CD4-positive, alpha-beta T cell (primary cell): ENCODE results near the gene TENT5A. TPM values are rescaled to one million over a fixed set of nuclear protein-coding genes. Genes with fewer than 3 reads are reported as not detected.

ENCODE experiments used
- ATAC-seq: fragments of 200-7000 bp; cut with Tn5 transposase; one replicate; pipeline ENCODE4 v1.10.0; 2022; ENCODE audit warnings: mild to moderate bottlenecking; ENCODE audit not compliant: poor library complexity
- CTCF ChIA-PET: fragments of 350-600 bp; sonication (Branson Sonifier 250); formaldehyde crosslinking; loops from one replicate; lab custom pipeline; 2021; ENCODE audit warnings: antibody characterized with exemption, inconsistent platforms; lab: Charles Lee
- POLR2A ChIA-PET: fragments of 350-600 bp; sonication (Branson Sonifier 250); formaldehyde crosslinking; loops from one replicate; lab custom pipeline; 2021; ENCODE audit warnings: antibody characterized with exemption, inconsistent platforms; lab: Charles Lee
- DNase-seq, 14 experiments: peaks; one replicate each; pipeline ENCODE4 v3.0.0-alpha.2; 2013 to 2020; ENCODE audit warnings: mixed read lengths in 2 of 14
- H3K27ac ChIP-seq, 2 donors: one replicate each; pipeline versions ENCODE4 v1.5.1 to v1.7.0; 2013; ENCODE audit warnings: low read length in 2 of 2, low read depth in 1 of 2, mild to moderate bottlenecking in 1 of 2
- H3K27me3 ChIP-seq, 2 experiments: 1 replicate in 1 of 2; 2 replicates in 1 of 2; pipeline versions ENCODE4 v1.6.1 to v1.7.0; 2013; ENCODE audit warnings: low read length in 2 of 2, control low read depth in 1 of 2, mild to moderate bottlenecking in 1 of 2, moderate library complexity in 1 of 2; ENCODE audit not compliant: insufficient read depth in 2 of 2, control insufficient read depth in 1 of 2
- H3K36me3 ChIP-seq: one replicate; pipeline ENCODE4 v1.6.1; 2013; ENCODE audit warnings: low read length, control low read depth; ENCODE audit not compliant: insufficient read depth
- H3K4me1 ChIP-seq: one replicate; pipeline ENCODE4 v1.6.1; 2013; ENCODE audit warnings: low read length, control low read depth; ENCODE audit not compliant: insufficient read depth
- H3K4me3 ChIP-seq: one replicate; pipeline ENCODE4 v1.5.1; 2013; ENCODE audit warnings: mild to moderate bottlenecking, low read length, moderate library complexity
- H3K9me3 ChIP-seq, 2 experiments: 1 replicate in 1 of 2; 2 replicates in 1 of 2; pipeline versions ENCODE4 v1.6.1 to v1.7.0; 2013; ENCODE audit warnings: low read length in 2 of 2, mild to moderate bottlenecking in 2 of 2, control low read depth in 1 of 2, moderate library complexity in 1 of 2; ENCODE audit not compliant: control insufficient read depth in 1 of 2, insufficient read depth in 1 of 2
- H3K27ac Mint-ChIP-seq: one replicate; pipeline ENCODE4 v1.8.0; 2020; ENCODE audit warnings: mixed read lengths
- H3K27me3 Mint-ChIP-seq: one replicate; pipeline ENCODE4 v1.8.0; 2021; ENCODE audit warnings: mixed read lengths
- H3K36me3 Mint-ChIP-seq: one replicate; pipeline ENCODE4 v1.8.0; 2021; ENCODE audit warnings: low read depth, mixed read lengths
- H3K4me1 Mint-ChIP-seq: one replicate; pipeline ENCODE4 v1.8.0; 2021; ENCODE audit warnings: low read depth, mixed read lengths
- H3K4me3 Mint-ChIP-seq: one replicate; pipeline ENCODE4 v1.8.0; 2020; ENCODE audit warnings: mild to moderate bottlenecking, mixed read lengths
- H3K9me3 Mint-ChIP-seq: one replicate; pipeline ENCODE4 v1.8.0; 2020; ENCODE audit warnings: mixed read lengths
- intact Hi-C, 2 experiments: fragments of 100-400 bp; cut with DNase I in 1 of 2; cut with micrococcal nuclease in 1 of 2; formaldehyde crosslinking; loops; one replicate each; pipeline versions ENCODE4 v1.15.1 to v1.9.0; 2023 to 2025; cut with DNase I, micrococcal nuclease
- total RNA-seq, 174 experiments: library from RNA in 2 of 174; stranded (reverse) in 2 of 174; gene quantifications; one replicate each; pipeline ENCODE4 v1.2.3 and lab custom pipeline; 2021 to 2026
- TF ChIP-seq, protein P1 (sequence below): fragments of 200-600 bp; IDR thresholded peaks from one replicate; pipeline ENCODE4 v1.8.0; 2022; ENCODE audit warnings: antibody characterized with exemption, mild to moderate bottlenecking

The TENT5A gene
- total RNA-seq, 2 experiments from 2014 or later: 6.3 to 6.7 TPM

DNA sequence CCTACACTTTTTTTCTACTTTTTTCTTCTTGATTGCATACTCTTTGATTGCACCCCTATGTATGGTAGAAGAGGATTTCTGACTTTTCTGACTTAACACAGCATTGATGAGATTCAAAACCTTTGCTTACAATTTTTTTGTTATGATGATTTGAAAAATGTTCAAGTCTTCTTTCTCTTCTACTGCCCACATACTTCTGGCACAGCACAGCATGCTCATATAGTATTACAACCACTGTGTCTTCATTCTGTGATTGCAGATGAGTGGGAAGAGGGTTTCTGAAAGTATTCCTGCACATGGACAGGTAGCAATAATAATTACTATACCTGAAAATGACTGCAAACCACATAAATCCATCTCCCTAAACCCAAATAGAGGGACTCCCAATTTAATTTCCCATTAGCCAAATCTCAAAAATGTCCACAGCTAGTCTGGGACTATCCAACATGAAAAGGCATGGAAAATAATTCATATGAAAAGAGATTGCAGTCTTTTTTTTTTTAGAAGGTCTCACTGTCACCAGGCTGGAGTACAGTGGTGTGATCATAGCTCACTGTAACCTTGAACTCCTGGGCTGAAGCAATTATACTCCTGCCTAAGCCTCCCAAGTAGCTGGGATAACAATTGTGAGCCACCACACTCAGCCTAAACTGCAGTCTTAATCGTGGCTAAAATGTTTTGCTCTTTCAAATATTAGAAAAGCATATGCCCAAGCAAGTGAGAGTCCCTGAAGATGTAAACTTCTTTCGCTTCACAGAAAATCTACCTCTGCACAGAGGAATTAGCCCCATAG is 15.9 kb upstream of the TENT5A start:
- intact Hi-C loops: no loop called here
- no peak overlapping the region for H3K27ac Mint-ChIP-seq
- H3K36me3 ChIP-seq: no peaks in the 10 kb centered on the region
- TF ChIP-seq, protein P1, sequence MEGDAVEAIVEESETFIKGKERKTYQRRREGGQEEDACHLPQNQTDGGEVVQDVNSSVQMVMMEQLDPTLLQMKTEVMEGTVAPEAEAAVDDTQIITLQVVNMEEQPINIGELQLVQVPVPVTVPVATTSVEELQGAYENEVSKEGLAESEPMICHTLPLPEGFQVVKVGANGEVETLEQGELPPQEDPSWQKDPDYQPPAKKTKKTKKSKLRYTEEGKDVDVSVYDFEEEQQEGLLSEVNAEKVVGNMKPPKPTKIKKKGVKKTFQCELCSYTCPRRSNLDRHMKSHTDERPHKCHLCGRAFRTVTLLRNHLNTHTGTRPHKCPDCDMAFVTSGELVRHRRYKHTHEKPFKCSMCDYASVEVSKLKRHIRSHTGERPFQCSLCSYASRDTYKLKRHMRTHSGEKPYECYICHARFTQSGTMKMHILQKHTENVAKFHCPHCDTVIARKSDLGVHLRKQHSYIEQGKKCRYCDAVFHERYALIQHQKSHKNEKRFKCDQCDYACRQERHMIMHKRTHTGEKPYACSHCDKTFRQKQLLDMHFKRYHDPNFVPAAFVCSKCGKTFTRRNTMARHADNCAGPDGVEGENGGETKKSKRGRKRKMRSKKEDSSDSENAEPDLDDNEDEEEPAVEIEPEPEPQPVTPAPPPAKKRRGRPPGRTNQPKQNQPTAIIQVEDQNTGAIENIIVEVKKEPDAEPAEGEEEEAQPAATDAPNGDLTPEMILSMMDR: no peak
- H3K4me3 Mint-ChIP-seq: no peak overlapping the region
- no peak overlapping the region for H3K27ac ChIP-seq
- H3K36me3 Mint-ChIP-seq: no peaks in the 10 kb centered on the region
- peaks cover 0 to 3% of the 10 kb centered on the region in 2 experiments for H3K27me3 ChIP-seq
- no peaks in the 10 kb centered on the region for H3K9me3 ChIP-seq
- no peak overlapping the region for H3K4me3 ChIP-seq
- no peaks in the 10 kb centered on the region for H3K4me1 Mint-ChIP-seq
- ChIA-PET CTCF (no interaction called here), POLR2A (no interaction called here)
- H3K27me3 Mint-ChIP-seq: no peaks in the 10 kb centered on the region
- no peaks in the 10 kb centered on the region for H3K4me1 ChIP-seq
- no peaks in the 10 kb centered on the region for H3K9me3 Mint-ChIP-seq
- ATAC-seq: no peak
- DNase-seq: no peak

DNA sequence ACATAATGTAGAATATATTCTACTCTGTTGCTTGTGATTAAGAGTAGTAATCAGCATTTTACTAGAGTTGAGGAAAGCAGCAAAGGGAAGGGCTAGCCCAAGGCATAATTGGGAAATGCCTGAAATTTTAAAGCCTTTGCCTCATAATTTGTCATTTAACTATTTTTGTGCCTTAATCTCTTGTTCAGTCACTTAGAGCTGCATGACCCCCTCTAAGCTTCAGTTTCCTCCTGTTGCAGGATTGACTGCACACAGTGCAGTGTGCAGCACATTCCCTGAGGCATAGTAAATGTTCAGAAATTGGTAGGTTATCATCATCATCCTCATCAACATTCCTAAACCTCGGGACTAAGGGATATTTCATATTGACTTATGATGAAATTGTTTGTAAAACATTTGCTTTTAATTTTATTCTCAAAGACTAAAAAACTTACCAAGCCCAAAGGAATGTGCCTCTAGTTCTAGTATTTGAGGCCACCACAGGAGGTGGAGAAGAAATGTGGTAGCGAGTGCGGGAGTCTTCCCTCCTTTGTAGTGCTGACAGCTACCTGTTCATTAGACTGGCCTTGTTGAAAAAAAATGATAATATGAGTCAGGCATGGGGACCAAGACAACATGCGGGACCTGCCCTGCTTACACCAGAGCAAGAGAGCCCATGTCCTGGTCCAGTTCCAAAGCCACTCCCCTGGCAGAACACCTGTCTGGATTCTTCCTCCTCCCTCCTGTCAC is 14.8 kb upstream of the TENT5A start:
- no peaks in the 10 kb centered on the region for H3K4me1 ChIP-seq
- ChIA-PET POLR2A (no interaction called here), CTCF (no interaction called here)
- Mint-ChIP-seq H3K27me3 (no peaks in the 10 kb centered on the region), H3K9me3 (no peaks in the 10 kb centered on the region), H3K27ac (no peak overlapping the region), H3K4me1 (no peaks in the 10 kb centered on the region), H3K36me3 (no peaks in the 10 kb centered on the region), H3K4me3 (no peak overlapping the region)
- H3K27me3 ChIP-seq: peaks cover 0 to 3% of the 10 kb centered on the region in 2 experiments
- no peaks in the 10 kb centered on the region for H3K36me3 ChIP-seq
- TF ChIP-seq, protein P1: no peak
- ATAC-seq (no peak), DNase-seq (no peak)
- intact Hi-C loops: no loop called here
- no peaks in the 10 kb centered on the region for H3K9me3 ChIP-seq
- no peak overlapping the region for H3K27ac ChIP-seq
- H3K4me3 ChIP-seq: no peak overlapping the region

DNA sequence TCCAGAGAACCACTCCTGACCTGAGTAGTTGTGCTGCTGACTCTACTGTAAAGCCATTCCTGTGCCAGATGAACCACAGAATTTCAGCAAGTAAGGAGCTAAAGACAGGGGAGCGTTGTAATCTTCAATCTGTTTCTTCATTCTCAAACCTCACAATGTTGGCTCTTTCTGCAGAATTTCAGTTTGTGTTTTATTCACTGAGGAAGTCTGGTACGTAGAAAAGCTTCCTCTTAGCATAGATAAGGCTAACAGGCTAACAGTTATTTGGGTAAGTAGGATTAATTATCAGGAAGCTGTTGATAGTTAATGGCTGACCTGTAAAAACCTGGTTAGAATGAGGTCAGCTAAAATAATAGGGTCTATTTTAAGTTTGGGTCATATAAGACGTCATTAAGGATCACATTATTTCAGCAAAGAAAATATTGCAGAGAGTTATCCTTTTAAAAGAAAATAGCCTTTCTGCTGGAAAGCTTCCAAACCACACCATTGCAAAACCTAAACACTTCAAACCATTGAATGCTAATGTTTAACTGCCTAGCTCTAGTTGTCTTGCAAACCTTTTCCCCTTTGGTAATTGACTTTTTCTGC is 14.1 kb upstream of the TENT5A start:
- Histone ChIP-seq H3K27me3 (peaks cover 0 to 3% of the 10 kb centered on the region in 2 experiments), H3K9me3 (no peaks in the 10 kb centered on the region), H3K4me3 (no peak overlapping the region), H3K4me1 (no peaks in the 10 kb centered on the region), H3K36me3 (no peaks in the 10 kb centered on the region), H3K27ac (no peak overlapping the region)
- H3K4me1 Mint-ChIP-seq: no peaks in the 10 kb centered on the region
- intact Hi-C loops: no loop called here
- no peaks in the 10 kb centered on the region for H3K9me3 Mint-ChIP-seq
- no peak overlapping the region for H3K27ac Mint-ChIP-seq
- no peak overlapping the region for H3K4me3 Mint-ChIP-seq
- TF ChIP-seq, protein P1: no peak
- no peaks in the 10 kb centered on the region for H3K27me3 Mint-ChIP-seq
- POLR2A ChIA-PET: no interaction called here
- DNase-seq (no peak), ATAC-seq (no peak)
- CTCF ChIA-PET: no interaction called here
- no peaks in the 10 kb centered on the region for H3K36me3 Mint-ChIP-seq
